Subcutaneous abdominal adipose tissue (tissue), 5 donors: ENCODE measurements around the gene DNAJC2.
"Not testable (repeated sequence)": the region's sequence is repeated elsewhere in the genome, so short reads cannot be mapped to it uniquely, and the experiment has no call there.

Experiments used
- H3K27ac ChIP-seq: one replicate; pipeline ENCODE4 v1.7.0; 2013; ENCODE audit warnings: low read depth, mild to moderate bottlenecking, inconsistent platforms, low read length, moderate library complexity
- H3K27me3 ChIP-seq, 5 donors: one replicate each; pipeline ENCODE4 v1.7.0; 2013; ENCODE audit warnings: low read length in 5 of 5, inconsistent platforms in 1 of 5; ENCODE audit not compliant: control insufficient read depth in 5 of 5, insufficient read depth in 4 of 5
- H3K36me3 ChIP-seq, 5 donors: one replicate each; pipeline ENCODE4 v1.7.0; 2013; ENCODE audit warnings: low read length in 5 of 5; ENCODE audit not compliant: control insufficient read depth in 5 of 5, insufficient read depth in 5 of 5
- H3K4me1 ChIP-seq, 5 donors: one replicate each; pipeline ENCODE4 v1.7.0; 2013; ENCODE audit warnings: low read length in 5 of 5, mild to moderate bottlenecking in 3 of 5, moderate library complexity in 1 of 5; ENCODE audit not compliant: control insufficient read depth in 5 of 5, insufficient read depth in 5 of 5
- H3K4me3 ChIP-seq, 5 donors: one replicate each; pipeline ENCODE4 v1.7.0; 2013; ENCODE audit warnings: low read length in 5 of 5, low read depth in 1 of 5
- H3K9ac ChIP-seq, 5 donors: one replicate each; pipeline ENCODE4 v1.7.0; 2013; ENCODE audit warnings: low read length in 5 of 5, mild to moderate bottlenecking in 4 of 5, moderate library complexity in 3 of 5
- H3K9me3 ChIP-seq, 5 donors: one replicate each; pipeline ENCODE4 v1.7.0; 2013; ENCODE audit warnings: low read length in 5 of 5; ENCODE audit not compliant: control insufficient read depth in 5 of 5
- donor health status: healthy.
- donor health status: healthy.
- donor health status: healthy.
- donor health status: healthy.
- donor health status: healthy.

Gene DNAJC2

GRCh38 chr7:103278195-103278594 is 66.4 kb downstream of the DNAJC2 start:
- H3K27ac ChIP-seq, H3K36me3 ChIP-seq, H3K9me3 ChIP-seq, H3K9ac ChIP-seq, H3K27me3 ChIP-seq, H3K4me3 ChIP-seq: not testable (repeated sequence)
- H3K4me1 ChIP-seq: peaks cover 0 to 18% (median 16%) of the 10 kb centered on the region in 5 donors

GRCh38 chr7:103274867-103275266 is 69.7 kb downstream of the DNAJC2 start:
- not testable (repeated sequence) for H3K4me3 ChIP-seq, H3K27me3 ChIP-seq, H3K9me3 ChIP-seq, H3K27ac ChIP-seq, H3K36me3 ChIP-seq, H3K4me1 ChIP-seq, H3K9ac ChIP-seq

GRCh38 chr7:103273374-103273773 is 71.2 kb downstream of the DNAJC2 start:
- not testable (repeated sequence) for H3K27me3 ChIP-seq, H3K4me1 ChIP-seq, H3K9ac ChIP-seq, H3K4me3 ChIP-seq, H3K27ac ChIP-seq, H3K36me3 ChIP-seq, H3K9me3 ChIP-seq

- not testable (repeated sequence) for H3K4me3 ChIP-seq, H3K9me3 ChIP-seq, H3K36me3 ChIP-seq, H3K27ac ChIP-seq, H3K9ac ChIP-seq, H3K27me3 ChIP-seq, H3K4me1 ChIP-seq
Observed at GRCh38 chr7:103266229-103266628, 78.3 kb downstream of the DNAJC2 start.

- H3K9me3 ChIP-seq, H3K9ac ChIP-seq, H3K27ac ChIP-seq: not testable (repeated sequence)
Observed at GRCh38 chr7:103264054-103264453, 80.5 kb downstream of the DNAJC2 start.

More at GRCh38 chr7:103264054-103264453, 80.5 kb downstream of the DNAJC2 start:
- H3K27me3 ChIP-seq, H3K4me1 ChIP-seq, H3K4me3 ChIP-seq, H3K36me3 ChIP-seq: not testable (repeated sequence)
